DOHH2 (cell line): Measurements from ENCODE around the gene ALKAL2.

Experiments used
- EZH2phosphoT487 ChIP-seq: fragments of 200-600 bp; sonication (generic); IDR thresholded peaks from 2 replicates; pipeline ENCODE4 v1.6.1; 2017; ENCODE audit warnings: borderline replicate concordance, mild to moderate bottlenecking, antibody characterized with exemption, low read length, moderate library complexity, mixed read lengths
- TF ChIP-seq, protein P1 (sequence below): fragments of 200-600 bp; sonication (generic); IDR thresholded peaks from one replicate; pipeline ENCODE4 v1.5.1; 2014; ENCODE audit warnings: antibody characterized with exemption, mild to moderate bottlenecking, low read depth, low read length; ENCODE audit not compliant: poor library complexity, severe bottlenecking

DNA sequence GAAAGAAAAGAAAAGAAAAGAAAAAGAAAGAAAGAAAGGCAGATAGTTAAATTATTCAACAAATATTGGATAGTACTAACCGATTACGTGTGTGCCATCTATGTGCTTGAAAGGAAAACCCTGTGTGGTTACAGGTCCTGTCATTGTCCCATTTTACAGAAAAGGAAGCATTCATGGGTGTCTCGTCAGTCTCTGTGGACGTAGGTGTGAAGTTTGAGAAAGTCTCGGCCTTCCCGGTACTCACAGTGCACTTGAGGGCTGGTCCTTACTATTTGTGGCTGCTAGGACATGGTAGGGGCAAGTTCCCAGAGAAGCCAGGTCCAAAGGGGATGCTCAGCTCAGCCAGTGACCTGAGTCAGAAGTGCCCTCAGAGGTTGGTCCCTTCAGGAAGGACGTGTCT, 43.3 kb downstream of the ALKAL2 start:
- TF ChIP-seq, protein P1, sequence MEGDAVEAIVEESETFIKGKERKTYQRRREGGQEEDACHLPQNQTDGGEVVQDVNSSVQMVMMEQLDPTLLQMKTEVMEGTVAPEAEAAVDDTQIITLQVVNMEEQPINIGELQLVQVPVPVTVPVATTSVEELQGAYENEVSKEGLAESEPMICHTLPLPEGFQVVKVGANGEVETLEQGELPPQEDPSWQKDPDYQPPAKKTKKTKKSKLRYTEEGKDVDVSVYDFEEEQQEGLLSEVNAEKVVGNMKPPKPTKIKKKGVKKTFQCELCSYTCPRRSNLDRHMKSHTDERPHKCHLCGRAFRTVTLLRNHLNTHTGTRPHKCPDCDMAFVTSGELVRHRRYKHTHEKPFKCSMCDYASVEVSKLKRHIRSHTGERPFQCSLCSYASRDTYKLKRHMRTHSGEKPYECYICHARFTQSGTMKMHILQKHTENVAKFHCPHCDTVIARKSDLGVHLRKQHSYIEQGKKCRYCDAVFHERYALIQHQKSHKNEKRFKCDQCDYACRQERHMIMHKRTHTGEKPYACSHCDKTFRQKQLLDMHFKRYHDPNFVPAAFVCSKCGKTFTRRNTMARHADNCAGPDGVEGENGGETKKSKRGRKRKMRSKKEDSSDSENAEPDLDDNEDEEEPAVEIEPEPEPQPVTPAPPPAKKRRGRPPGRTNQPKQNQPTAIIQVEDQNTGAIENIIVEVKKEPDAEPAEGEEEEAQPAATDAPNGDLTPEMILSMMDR = no peak
- TF ChIP-seq EZH2phosphoT487 = no peak
